PFSK-1 (cell line): ENCODE measurements around the gene ABCB1.

Source experiments
- FOXP2 ChIP-seq: optimal IDR thresholded peaks from 2 replicates; pipeline ENCODE3; 2011; ENCODE audit warnings: borderline replicate concordance, control low read depth, inconsistent platforms; ENCODE audit not compliant: insufficient read depth; ENCODE audit errors: extremely low read length, extremely low read depth
- POLR2AphosphoS5 ChIP-seq: IDR thresholded peaks from 2 replicates; pipeline ENCODE4 v1.6.1; 2012; ENCODE audit warnings: low read depth, mild to moderate bottlenecking, control low read depth, low read length, moderate library complexity
- SIN3A ChIP-seq: IDR thresholded peaks from 2 replicates; pipeline ENCODE4 v1.6.1; 2012; ENCODE audit warnings: mild to moderate bottlenecking, low read length, moderate library complexity, borderline replicate concordance; ENCODE audit not compliant: insufficient read depth
- TAF1 ChIP-seq: IDR thresholded peaks from 2 replicates; pipeline ENCODE4 v1.6.1; 2012; ENCODE audit warnings: low read length, control low read depth, borderline replicate concordance; ENCODE audit not compliant: insufficient read depth
- TF ChIP-seq, protein P1 (sequence below), 2 experiments: IDR thresholded peaks; 2 replicates each; pipeline versions ENCODE4 v1.6.1 to v1.8.0; 2011 to 2012; ENCODE audit warnings: low read depth in 2 of 2, low read length in 2 of 2, control low read depth in 1 of 2, inconsistent platforms in 1 of 2, mild to moderate bottlenecking in 1 of 2, moderate library complexity in 1 of 2; ENCODE audit not compliant: insufficient read depth in 1 of 2

Gene ABCB1

DNA sequence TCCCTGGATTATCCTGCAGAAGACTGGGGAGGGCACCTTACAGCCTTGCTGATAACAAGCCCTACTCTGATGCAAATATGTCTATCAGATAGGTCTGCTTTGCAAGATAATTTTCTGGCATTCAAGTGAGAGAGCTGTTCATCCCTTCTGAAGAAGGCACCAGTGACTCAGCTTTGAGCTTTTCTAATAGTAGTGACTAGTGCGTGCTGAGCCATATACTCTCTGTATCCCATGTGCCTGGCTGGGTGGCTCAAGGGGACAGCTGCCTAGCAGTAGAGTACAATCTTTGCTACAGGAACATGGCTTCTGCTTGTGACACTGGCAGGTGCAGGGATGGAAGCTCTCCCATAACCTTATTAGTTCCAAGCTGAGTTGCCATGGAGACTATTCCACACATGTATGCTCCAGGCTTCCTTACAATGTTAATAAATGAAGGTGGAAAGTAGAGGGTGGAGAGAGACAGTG is 90.2 kb downstream of the ABCB1 start:
- no peak for TF ChIP-seq POLR2AphosphoS5
- no peak for TF ChIP-seq TAF1
- no peak for TF ChIP-seq FOXP2
- TF ChIP-seq, protein P1, sequence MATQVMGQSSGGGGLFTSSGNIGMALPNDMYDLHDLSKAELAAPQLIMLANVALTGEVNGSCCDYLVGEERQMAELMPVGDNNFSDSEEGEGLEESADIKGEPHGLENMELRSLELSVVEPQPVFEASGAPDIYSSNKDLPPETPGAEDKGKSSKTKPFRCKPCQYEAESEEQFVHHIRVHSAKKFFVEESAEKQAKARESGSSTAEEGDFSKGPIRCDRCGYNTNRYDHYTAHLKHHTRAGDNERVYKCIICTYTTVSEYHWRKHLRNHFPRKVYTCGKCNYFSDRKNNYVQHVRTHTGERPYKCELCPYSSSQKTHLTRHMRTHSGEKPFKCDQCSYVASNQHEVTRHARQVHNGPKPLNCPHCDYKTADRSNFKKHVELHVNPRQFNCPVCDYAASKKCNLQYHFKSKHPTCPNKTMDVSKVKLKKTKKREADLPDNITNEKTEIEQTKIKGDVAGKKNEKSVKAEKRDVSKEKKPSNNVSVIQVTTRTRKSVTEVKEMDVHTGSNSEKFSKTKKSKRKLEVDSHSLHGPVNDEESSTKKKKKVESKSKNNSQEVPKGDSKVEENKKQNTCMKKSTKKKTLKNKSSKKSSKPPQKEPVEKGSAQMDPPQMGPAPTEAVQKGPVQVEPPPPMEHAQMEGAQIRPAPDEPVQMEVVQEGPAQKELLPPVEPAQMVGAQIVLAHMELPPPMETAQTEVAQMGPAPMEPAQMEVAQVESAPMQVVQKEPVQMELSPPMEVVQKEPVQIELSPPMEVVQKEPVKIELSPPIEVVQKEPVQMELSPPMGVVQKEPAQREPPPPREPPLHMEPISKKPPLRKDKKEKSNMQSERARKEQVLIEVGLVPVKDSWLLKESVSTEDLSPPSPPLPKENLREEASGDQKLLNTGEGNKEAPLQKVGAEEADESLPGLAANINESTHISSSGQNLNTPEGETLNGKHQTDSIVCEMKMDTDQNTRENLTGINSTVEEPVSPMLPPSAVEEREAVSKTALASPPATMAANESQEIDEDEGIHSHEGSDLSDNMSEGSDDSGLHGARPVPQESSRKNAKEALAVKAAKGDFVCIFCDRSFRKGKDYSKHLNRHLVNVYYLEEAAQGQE (IDR thresholded peaks at IDR 0.05; ENCODE audit: insufficient read depth in 1 of 2, low read depth in 2 of 2, low read length in 2 of 2), result no peak
- TF ChIP-seq SIN3A, result no peak

DNA sequence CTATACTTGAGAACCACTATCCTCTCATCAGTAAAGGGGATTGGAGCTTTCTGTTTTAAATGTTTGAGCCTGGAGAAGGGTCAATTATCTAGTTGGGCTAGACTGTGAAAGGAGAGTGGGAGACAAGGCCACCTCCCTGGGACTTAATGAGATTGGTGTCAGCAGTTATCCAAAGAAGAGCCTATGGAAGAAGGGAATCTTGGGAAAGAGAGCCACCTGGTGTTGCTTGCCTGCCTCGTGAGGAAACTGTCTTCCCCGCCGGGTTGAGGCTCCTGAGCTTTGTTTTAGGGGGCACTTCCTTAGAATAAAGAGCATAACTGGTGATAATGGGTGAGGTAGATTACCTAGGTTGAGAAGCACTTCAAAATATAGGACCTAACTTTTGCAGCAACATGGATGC is 93.2 kb downstream of the ABCB1 start:
- TF ChIP-seq FOXP2 (no peak), TAF1 (no peak), SIN3A (no peak), POLR2AphosphoS5 (no peak)
- TF ChIP-seq, protein P1 (IDR thresholded peaks at IDR 0.05; ENCODE audit: insufficient read depth in 1 of 2, low read depth in 2 of 2, low read length in 2 of 2), result no peak

- no peak for TF ChIP-seq TAF1
- TF ChIP-seq SIN3A, result no peak
- TF ChIP-seq, protein P1 (IDR thresholded peaks at IDR 0.05; ENCODE audit: insufficient read depth in 1 of 2, low read depth in 2 of 2, low read length in 2 of 2), result no peak
- TF ChIP-seq FOXP2, result no peak
- TF ChIP-seq POLR2AphosphoS5, result no peak
Measured at GRCh38 chr7:87506246-87507180, 94.2 kb downstream of the ABCB1 start.

DNA sequence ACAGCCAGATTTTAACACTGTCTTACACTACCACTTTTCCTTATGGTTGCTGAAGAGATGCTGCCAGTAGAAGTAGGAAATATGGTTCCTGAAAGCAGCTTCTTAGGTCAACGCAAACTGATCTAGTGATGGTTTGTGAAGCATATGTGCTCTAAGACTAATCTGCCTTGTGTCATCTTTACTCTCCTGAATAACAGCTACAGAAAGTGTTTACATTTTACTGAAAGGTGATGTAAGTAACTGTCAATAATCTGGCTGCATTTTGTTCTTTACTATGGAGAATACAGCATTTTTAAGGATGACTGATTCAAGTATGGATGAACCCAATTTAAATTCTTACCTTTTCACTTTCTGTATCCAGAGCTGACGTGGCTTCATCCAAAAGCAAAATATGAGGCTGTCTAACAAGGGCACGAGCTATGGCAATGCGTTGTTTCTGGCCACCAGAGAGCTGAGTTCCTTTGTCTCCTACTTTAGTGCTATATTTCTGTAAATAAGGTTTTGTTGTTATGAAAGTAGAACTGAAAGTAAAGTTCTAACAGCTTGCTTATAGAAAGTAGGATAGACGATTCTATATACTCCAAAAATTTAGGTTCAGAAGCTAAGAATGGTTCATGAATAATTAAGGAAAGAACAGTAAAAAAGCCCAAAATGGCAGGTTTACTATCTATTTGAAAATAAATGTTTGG is 95.0 kb downstream of the ABCB1 start:
- TF ChIP-seq POLR2AphosphoS5, result no peak
- no peak for TF ChIP-seq SIN3A
- TF ChIP-seq, protein P1 (IDR thresholded peaks at IDR 0.05; ENCODE audit: insufficient read depth in 1 of 2, low read depth in 2 of 2, low read length in 2 of 2), result no peak
- TF ChIP-seq TAF1, result no peak
- no peak for TF ChIP-seq FOXP2
